Suprapubic skin (tissue), 4 donors: ENCODE data around the gene CRKL.

Source experiments
- EP300 ChIP-seq: sonication (generic); formaldehyde crosslinking; IDR thresholded peaks from one replicate; pipeline ENCODE4 v1.6.1; 2017; ENCODE audit warnings: antibody characterized with exemption
- POLR2A ChIP-seq, 2 donors: fragments of 450-650 bp; IDR thresholded peaks; one replicate each; pipeline ENCODE4 v1.6.1; 2017; ENCODE audit warnings: antibody characterized with exemption in 2 of 2, mild to moderate bottlenecking in 2 of 2, moderate library complexity in 2 of 2
- POLR2AphosphoS5 ChIP-seq, 3 donors: sonication (generic); formaldehyde crosslinking; IDR thresholded peaks; one replicate each; pipeline ENCODE4 v1.6.1; 2017; ENCODE audit warnings: antibody characterized with exemption in 3 of 3
- TF ChIP-seq, protein P1 (sequence below), 2 donors: fragments of 200-600 bp in 1 of 2; fragments of 450-650 bp in 1 of 2; sonication (generic) in 1 of 2; IDR thresholded peaks; one replicate each; pipeline ENCODE4 v1.5.1; 2016 to 2019; ENCODE audit warnings: antibody characterized with exemption in 2 of 2, mild to moderate bottlenecking in 1 of 2, moderate library complexity in 1 of 2

DNA sequence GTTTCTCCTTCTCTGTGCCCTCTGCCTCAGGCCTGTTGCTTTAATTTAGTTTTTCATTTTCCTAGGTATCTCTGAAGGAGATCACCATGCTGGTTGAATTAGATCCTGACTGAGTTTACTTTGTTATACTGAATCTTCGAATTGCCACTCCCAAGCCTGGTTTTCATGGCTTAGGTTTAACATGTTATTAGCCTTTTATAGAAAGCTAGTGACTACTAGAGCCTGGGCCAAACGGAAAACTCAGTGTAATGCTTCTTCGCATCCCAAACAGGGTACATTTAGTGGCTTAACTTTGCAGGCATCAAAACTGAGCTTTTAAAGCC, 3.6 kb downstream of the CRKL start:
- TF ChIP-seq, protein P1, sequence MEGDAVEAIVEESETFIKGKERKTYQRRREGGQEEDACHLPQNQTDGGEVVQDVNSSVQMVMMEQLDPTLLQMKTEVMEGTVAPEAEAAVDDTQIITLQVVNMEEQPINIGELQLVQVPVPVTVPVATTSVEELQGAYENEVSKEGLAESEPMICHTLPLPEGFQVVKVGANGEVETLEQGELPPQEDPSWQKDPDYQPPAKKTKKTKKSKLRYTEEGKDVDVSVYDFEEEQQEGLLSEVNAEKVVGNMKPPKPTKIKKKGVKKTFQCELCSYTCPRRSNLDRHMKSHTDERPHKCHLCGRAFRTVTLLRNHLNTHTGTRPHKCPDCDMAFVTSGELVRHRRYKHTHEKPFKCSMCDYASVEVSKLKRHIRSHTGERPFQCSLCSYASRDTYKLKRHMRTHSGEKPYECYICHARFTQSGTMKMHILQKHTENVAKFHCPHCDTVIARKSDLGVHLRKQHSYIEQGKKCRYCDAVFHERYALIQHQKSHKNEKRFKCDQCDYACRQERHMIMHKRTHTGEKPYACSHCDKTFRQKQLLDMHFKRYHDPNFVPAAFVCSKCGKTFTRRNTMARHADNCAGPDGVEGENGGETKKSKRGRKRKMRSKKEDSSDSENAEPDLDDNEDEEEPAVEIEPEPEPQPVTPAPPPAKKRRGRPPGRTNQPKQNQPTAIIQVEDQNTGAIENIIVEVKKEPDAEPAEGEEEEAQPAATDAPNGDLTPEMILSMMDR (IDR thresholded peaks at IDR 0.05), result no peak
- TF ChIP-seq POLR2A (IDR thresholded peaks at IDR 0.05) (no peak), EP300 (no peak), POLR2AphosphoS5 (IDR thresholded peaks at IDR 0.05) (no peak)
